GM19351 (cell line): ENCODE results near the gene MSMO1.
"Not testable (repeated sequence)": the region's sequence is repeated elsewhere in the genome, so short reads cannot be mapped to it uniquely, and the experiment has no call there.

Experiments used
- ATAC-seq: cut with Tn5 transposase; IDR thresholded peaks from one replicate; pipeline ENCODE4 v1.9.1; 2021; ENCODE audit warnings: mild to moderate bottlenecking, moderate library complexity; ENCODE audit not compliant: unreplicated experiment

MSMO1 gene

DNA sequence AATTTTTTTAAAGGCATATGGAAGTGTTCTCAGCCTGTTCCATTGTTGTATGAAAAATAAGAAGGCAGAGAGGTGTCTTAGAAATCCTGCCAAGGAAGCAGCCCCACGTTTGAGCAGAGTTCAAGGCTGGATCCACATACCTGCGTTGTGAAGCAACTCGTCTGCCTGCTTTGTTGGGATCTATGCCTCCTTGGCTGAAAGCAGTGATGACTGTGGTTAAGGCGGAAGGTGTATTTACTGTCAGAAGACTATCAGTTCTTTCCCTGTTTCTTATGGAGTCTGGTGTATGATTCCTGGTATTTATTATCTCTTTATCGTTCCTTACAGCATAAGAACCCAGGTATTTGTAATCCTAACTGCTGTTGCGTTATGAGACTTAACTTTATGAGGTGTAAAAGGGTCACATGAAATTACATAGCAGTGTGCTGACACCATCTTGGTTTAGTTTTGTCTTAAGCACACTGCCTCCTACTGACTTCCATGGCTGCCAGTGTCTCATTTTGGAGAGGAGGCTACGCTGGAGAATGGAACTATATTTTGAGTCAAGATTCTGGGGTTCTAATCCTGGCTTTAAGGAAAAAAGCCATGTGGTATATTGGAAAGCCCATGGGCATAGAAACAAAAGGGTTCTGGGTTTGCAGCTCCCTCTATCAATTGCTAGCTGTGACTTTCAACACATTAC lies 3.1 kb upstream of the MSMO1 start:
- no peak for ATAC-seq

- ATAC-seq, result no peak
These were observed 2.6 kb upstream of the MSMO1 start for GRCh38 chr4:165324918-165325304.

- no peak for ATAC-seq
These were observed 1.5 kb upstream of the MSMO1 start for GRCh38 chr4:165325732-165326512.

DNA sequence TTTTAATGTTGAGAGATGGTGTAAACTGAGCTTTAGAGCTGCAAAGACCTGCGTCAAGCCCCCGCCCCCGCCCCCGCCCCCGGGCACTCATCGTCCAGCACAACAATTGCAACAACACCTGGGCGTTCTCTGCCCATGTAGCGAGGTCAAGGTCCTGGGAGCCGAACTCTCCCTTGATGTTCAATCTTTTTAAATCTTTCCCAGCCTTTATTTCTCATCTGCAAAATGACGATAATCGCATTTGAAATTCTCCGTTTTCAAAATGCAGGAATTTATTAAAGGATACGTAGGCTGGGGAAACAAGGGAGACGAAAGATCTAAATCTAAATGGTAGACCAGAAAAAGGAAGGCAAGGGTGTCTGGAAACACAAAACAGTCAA lies 648 bp upstream of the MSMO1 start:
- ATAC-seq, result peak; percentile 17

DNA sequence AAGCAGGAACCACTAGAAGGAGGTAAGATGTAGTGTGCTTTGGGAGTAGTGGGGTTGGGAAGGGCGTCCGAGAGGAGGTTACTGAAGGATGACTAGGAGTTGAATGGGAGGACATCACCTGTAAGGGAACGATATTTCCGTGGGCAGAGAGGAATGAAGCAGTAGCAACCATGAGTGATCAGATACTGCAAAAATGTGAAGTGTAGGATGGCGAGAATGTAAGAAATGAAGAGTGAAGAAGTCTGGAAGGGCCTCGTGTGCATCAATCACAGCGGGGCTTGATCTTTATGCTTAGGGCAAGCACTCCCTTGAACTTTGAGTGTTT lies 594 bp downstream of the MSMO1 start:
- no peak for ATAC-seq

DNA sequence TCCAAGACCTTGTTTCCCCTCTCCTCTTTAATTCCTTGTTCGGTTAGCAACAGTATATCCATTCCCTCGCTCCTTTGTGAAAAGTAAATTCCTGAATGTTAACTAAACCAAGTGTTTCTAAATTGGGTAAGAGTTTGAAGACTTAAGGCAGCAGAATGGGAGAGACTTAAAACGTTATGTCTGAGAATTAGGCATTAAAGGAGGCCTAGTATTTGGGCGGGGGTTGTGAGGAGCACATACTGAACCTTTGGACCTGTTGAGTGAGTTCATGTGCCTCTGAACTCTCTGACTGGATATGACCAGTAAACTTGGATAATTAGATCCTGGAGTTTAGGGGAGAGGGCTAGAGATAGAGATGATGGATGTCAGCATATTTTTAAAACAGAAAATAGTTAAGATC lies 1.2 kb downstream of the MSMO1 start:
- no peak for ATAC-seq

- ATAC-seq, result no peak
These were observed 2.6 kb downstream of the MSMO1 start for GRCh38 chr4:165330071-165330470.

GRCh38 chr4:165330666-165331065 lies 3.2 kb downstream of the MSMO1 start:
- ATAC-seq, result no peak

DNA sequence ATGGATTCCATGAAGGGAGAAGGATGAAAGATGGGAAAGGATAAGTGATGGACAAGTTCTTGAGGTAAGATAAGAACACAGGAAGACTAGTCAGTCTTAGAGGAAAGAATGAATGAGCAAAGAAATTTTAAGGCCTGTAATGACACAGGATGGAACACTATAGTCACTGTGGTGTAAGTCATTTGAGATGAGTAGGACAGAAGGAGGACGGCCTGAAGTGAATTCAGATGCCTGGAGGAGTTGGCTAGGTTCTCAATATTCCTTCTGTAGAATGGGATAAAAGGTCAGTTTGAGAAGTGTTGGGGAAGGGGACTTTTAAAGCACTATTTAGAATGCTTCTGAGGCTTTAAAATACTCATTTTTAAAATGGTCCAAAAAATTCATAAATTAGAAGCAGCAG lies 3.9 kb downstream of the MSMO1 start:
- no peak for ATAC-seq

GRCh38 chr4:165331823-165332222 lies 4.4 kb downstream of the MSMO1 start:
- ATAC-seq, result no peak

- no peak for ATAC-seq
These were observed 5.0 kb downstream of the MSMO1 start for GRCh38 chr4:165332502-165332901.

- ATAC-seq, result no peak
These were observed 7.8 kb downstream of the MSMO1 start for GRCh38 chr4:165335163-165335703.

GRCh38 chr4:165336743-165337142 lies 9.3 kb downstream of the MSMO1 start:
- ATAC-seq, result no peak

GRCh38 chr4:165342340-165342739 lies 14.9 kb downstream of the MSMO1 start:
- ATAC-seq, result not testable (repeated sequence)

DNA sequence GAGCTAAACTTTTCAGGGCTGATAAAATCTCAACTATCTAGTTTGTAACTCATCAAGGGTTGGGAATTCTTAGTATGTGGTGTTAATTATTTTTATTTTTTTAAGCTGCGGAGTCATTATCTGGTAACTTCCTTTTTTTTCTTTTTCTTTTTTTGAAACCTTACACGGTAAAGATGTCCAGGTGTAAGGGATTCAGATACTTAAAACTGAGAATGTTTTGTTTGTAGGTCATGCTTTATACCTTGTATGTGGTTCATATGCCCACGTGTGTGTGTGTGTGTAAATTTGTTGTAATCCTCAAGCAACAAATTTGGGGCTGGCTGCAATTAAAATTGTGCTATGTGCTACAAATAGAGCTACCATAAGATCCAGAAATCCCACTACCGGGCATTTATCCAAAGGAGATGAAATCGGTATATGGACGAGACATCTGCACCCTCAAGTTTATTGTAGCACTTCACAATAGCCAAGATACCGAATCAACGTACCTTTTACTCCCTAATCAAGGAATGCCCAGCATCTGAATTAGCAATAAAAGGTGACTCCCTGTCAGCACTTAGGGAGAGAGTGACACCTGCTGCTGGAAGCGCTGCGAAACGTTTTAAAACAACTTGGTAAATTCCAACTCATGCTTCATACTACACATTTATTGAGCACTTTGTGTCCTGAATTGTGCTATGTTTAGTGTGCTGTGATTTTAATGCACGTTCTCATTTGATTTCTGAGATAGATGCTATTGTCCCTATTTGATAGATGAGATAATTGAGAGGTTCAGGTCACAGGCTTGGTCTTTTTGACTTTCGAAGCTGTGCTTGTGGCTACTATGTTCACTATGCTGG lies 16.1 kb downstream of the MSMO1 start:
- no peak for ATAC-seq

DNA sequence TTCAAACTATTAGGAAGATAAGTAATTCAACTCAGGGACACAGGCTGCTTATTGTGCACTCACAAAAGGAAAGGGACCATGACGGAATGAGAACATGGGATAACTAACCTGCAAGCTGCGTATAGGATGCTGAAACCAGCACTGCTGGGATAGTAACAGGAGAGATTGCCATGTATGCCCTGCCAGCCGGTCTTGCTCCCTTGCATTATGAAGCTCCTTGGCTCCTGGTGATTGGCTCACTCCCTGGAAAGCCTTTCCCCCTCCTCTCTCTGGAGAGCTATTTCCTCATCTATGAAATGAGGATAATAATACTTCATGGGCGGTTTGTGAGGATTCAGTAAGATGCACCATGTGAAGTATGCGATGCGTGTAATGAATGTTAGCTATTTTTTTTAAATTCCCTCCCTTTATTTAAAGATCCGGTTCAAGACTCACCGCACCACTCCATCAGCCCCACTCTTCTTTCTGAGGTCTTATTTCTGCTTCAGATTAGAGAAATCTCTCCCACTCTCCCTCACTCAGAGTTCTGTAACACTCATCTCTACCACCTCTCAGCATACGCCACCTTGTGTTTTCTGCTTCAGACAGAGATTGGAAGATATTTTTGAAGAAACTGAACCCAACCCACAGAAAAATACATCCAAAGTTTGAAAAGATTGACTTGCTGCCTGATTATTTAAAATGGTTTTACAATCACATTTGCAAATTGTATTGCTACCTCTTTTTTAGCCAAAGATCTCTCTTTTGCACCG lies 18.4 kb downstream of the MSMO1 start:
- no peak for ATAC-seq

GRCh38 chr4:165347647-165348569 lies 20.4 kb downstream of the MSMO1 start:
- ATAC-seq, result no peak

DNA sequence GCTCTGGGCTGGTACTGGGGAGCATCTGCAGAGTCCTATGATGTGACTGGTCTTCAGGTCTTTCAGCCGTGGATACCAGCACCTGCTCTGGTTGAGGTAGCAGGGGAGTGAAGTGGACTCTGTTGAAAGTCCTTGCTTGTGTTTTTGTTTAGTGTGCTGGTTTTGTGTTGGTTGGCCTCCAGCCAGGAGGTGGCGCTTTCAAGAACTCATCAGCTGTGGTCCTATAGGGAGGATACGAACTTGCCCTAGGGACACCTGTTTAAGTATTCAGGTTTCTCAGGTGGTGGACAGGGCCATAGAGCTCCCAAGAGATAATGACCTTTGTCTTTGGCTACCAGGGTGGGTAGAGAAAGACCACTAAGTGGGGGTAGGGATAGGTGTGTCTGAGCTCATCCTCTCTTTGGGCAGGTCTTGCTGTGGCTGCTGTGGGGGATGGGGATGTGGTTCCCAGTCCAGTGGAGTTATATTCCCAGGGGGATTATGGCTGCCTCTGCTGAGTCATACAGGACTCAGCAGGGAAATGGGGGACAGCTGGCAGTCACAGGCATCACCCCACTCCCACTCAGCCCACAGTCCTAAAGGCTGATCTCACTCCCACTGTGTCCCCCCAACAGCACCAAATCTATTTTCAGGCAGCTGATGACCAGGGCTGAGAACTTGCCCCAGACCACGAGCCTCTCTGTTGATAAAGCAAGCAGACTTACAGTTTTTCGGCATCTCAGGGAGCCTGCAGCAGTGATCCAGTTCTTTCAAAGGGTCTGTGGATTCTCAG lies 24.1 kb downstream of the MSMO1 start:
- no peak for ATAC-seq

GRCh38 chr4:165355900-165356300 lies 28.4 kb downstream of the MSMO1 start:
- peak; percentile 77 for ATAC-seq
